GM18870 (cell line): Measurements from ENCODE around the gene PEX16.
A peak's percentile ranks its signal among the peaks of the same experiment; 100 is the strongest.

Source experiments
- ATAC-seq: cut with Tn5 transposase; IDR thresholded peaks from one replicate; pipeline ENCODE4 v1.9.1; 2021; ENCODE audit warnings: moderate library complexity; ENCODE audit not compliant: unreplicated experiment

PEX16 gene

DNA sequence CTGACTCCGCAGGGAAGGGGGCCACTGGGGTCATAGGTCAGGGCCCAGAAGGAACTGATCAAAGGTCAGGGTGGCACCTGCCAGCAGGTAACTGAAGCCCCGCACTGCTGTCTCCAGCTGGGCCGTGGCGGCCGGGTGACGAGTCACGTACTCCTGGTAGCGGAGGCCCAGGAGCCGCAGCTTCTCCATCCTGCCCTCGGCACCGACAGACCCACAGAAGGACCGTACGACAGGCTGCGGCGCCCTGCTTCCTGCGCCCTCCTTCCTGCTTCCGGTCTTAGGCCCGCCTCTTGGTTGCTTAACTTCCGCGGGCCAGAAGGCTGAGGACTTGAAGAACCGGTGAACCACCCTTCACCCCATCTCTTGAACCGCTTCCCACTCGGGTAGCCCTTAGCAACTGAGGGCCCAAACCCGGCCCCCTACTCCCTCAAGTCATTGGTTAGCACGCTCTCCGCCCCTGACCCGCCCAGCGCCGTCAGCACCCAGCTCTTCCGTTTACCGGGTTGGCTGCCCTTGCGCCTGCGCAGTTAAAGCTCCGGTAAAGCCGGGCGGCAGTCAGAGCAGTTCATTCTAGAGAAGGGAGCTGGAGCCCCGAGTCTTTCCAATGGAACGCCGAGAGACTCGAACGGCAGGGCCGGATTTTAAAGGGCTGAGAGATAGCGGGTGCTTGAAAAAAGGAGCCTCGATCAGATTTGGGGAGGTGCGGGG lies at the start of gene PEX16:
TSS of gene PEX16 (minus strand) at position 255 of the 708 bp plus-strand sequence. CDS start at position 189, 66 bp downstream.
- peak; percentile 92 for ATAC-seq

DNA sequence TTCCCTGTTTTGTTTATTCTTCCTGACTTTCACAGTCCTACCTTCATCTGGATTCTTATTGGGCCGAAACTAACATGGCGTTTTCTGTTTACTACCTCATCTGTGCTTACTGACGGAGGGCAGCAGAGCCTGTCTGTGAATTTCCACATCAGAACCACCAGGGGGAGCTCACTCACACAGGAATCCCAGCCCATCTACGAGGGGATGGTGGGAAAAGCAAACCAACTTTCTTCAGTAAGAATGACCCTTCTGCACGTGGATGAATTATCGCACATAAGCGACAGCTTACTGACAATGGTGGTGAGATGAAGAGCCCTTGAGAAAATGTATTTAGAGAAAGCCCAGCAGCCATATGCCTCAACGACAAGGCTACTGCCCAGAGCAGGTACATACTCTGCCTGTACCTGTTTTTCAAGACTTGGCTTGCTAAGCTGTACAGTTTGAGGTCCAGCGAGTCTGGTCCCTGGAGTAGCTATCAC lies 47.3 kb upstream of the PEX16 start:
- no peak for ATAC-seq

DNA sequence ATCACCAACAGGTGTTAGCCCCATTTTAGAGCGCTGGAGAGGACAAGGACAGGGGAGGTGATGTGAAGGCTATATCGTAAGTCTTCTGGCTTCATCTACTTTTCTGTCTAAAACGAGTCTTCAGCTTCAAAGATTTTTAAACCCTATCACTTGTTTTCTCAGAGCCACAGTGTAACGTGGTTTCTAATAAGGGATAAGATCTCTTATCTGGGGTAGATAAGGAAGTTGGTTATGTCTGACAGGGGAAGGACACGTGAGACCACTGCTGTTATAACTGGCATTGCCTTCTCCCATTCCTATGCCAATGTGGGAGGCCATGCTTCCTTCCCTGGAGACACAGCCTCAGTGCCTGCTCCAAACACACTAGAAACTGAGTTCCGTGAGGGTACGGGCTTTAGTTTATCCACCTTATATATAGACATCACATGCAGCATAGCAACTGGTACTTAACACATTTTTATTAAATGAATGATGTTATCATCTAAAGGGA lies 44.1 kb upstream of the PEX16 start:
- ATAC-seq: no peak

DNA sequence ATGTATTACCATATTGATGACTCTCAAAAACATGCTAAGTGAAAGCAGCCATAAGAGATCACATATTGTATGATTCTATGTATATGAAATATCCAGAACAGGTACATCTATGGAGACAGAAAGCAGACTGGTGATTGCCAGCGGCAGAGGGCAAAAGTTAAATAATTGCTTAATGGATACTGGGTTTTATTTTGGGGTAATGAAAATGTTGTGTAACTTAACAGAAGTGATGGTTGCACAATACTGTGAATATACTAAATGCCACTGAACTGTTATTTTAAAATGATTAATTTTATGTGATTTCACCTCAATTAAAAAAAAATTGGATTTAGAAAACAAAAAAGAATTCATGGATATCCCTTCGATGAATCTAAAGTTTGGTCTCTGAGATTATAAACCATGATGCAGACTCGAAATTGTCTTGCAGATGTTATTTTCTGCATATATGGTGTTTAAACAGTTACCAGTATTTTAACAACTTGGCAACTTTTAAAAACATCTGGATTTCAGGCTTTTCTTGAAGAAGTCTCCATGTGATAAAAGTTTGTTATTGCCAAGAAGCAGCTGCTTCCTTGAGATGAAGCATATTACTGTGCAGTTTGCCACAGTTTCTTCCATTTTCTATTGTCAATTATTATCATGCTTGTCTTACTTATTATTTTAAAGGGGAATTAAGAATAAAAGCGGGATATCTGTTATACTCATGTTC lies 42.9 kb upstream of the PEX16 start:
- no peak for ATAC-seq

DNA sequence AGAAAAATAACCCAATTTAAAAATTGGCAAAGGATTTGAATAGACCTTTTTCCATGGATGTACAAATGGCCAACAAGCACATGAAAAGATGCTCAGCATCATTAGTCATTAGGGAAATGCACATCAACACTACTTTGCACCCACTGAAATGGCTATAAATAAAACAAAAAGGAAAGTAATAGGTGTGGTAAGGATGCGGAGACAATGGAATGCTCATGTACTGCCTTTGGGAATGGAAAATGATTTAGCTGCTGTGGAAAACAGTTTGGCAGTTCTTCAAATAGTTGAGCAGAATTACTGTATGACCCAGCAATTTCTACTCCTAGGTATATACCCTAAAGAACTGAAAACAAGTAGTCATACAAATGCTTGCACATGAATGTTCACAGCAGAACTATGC lies 42.2 kb upstream of the PEX16 start:
- ATAC-seq: no peak

DNA sequence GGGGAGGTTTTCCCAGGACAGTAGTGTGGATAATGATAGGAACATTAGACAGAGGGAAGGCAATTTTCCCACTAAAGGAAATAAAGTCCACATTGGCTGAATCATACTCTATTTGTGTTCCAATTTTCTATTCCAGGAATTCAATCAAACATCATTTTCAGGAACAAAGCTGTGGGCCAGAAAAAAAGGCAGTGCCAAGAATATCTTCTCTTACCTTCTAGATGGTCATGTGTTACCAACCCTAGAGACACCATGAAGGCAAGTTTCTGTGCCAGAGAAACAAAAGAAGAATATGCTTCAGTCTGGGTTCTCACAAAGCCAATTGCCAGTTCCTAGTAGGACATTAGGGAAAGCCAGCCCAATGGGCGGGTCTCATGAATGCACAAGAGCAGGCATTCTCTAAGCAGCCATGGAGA lies 32.3 kb upstream of the PEX16 start:
- ATAC-seq: no peak

DNA sequence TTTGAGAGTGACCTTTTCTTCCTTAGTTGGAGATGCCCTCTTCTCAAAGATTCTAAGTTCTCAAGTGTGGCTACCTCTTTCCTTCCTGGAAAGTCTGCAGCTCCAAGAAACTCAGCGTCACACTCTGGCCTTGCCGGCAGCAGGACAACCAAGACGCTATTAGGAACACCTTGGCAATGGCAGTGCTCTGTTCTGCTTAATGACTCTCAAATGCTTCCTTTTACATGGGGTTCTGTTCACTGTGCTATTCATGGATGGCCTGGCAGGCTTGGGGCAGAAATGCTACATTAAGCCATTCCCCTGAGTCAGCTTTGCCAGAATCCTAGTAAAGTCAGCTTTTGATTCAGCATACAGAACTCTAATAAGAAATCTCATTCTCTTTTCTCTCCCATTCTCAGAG lies 30.7 kb upstream of the PEX16 start:
- ATAC-seq: no peak

DNA sequence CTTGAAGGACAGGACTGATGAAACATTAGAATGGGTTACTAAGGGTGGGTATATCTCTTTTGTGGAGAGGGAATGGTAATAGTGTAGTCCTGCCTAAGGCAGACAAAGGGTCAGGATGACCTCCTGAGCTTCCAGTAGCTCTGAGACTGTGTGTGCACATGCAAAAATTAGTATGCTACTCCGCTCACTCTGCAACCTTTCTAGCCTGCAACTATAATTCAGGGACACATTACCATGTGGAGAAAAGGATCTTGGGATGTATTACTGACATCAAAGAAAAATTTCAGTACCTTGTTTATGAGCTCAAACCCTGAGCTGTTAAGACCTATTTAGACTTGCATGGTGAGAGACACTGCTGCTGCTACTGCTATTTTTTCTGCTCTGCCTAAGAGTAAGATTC lies 30.2 kb upstream of the PEX16 start:
- ATAC-seq: no peak

DNA sequence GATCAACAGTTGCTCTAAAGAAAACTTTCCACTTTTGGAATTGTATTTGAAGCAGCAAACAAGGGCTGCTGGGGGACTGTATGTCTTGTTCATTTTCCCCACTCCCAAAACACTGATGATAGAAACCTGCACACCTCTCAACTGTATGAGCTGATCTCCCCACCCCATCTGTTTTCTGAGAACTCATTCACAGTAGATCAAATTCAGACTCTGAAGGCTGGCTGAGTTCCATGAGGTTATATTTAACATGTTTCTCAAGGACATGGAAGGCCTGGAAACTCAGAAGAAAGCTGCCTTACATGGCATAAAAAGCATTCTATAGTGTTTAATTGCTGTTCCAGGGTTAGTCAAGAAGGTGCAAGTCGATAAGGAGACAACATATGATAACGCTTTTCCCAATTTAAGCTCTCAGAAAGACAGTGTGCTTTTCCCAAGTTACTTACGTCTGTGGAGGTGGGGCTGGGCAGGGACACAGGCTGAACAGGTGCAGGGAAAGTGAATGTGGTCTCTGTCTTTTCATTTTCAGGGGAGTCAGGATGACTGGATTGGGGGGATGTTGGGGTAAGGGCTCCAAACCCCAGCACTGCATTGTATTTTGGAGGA lies 27.8 kb upstream of the PEX16 start:
- no peak for ATAC-seq

DNA sequence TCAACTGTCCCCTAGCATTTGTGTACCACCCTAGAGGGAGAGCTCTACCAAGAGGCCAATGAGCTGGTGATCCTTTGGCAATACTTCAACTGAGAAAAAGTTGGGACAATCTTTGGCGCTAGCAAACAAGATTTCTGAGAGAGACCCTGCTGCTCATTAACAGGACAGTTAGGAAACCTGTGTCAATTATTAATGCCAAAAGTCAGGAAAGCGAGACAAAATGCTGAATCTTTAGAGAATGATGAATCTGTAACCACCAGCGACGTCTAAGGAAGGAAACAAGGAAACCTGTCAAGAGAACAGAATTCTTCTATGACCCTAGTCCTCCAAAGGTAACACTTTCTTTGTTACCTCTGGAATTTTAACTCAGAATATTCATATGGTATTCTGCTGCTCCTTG lies 24.7 kb upstream of the PEX16 start:
- ATAC-seq: no peak

DNA sequence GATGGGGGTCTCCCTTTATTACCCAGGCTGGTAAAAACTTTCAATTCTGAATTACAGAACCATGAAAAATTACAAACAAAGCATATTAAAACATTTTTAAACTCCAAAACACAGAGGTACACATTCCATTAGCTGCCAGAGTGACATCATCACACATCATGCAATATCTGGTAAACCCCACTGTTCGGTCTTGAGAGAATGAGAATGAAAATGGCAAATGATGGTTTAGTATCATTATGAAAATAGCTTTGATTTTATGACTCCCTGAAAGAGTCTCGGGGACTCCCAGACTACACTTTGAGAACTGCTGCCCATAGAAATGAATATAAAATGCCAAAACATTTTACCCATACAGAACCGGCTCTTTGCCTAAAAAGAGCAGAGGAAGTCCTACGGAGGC lies 23.6 kb upstream of the PEX16 start:
- no peak for ATAC-seq

DNA sequence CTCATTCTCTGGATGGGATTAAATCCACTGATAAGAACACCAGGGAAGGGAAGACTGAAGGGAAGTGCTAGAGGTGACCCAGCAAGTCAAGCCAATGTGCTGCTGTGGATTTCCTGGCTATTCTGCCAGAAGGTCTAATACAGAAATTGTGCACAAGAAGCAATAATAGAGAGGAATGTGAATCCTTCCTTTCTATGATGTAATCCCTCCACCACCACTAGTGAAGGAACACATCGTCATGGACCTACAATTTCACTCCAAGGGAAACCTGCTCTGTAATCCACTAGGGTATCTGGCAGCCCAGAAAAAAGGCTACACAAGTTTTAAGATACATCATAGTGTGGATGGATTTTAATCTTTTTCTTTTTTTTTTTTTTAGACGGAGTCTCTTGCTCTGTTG lies 22.2 kb upstream of the PEX16 start:
- ATAC-seq: no peak

DNA sequence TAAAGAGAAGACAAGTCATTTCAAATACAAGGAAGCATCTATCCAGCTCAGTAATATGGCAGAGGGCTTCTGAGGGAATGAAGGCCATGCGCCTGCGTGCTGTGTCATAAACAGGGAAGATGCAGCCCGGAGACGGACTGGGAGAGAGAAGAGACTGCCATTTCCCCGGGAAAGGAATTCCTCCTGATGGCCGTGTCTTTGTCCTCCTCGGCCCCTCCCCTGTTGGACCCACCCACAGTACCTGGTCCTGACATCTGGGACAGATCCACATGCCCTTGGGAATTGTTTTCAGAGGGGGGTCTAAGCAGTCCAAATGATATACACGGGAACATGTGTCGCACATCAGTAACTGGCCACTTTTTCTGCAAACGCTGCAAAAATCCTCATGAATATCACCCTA lies 20.2 kb upstream of the PEX16 start:
- ATAC-seq: no peak

DNA sequence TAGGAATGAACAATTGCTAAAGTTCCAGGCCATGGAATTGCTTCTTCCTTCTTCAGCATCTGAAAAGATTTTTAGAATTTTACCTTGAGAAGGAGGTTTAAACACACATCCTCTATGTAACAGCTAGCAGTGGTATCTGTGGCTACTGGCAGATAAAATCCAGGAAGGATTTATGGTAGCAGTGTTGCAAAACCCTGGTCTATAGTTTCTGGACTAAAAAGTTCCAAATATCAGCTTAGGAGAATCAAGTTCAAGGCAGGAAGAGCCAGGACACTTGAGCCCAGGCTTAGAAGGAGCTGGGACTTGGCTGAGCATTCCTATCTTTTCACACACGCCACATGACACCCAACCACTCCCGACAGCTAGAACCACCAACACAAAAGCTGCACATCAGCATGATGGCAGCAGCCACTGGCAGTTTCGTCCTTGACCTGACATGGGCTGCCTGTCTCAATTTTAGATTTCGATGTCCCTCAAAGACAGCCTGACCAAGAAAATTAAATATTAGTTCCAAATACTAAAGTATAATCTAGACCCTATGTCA lies 18.9 kb upstream of the PEX16 start:
- no peak for ATAC-seq

DNA sequence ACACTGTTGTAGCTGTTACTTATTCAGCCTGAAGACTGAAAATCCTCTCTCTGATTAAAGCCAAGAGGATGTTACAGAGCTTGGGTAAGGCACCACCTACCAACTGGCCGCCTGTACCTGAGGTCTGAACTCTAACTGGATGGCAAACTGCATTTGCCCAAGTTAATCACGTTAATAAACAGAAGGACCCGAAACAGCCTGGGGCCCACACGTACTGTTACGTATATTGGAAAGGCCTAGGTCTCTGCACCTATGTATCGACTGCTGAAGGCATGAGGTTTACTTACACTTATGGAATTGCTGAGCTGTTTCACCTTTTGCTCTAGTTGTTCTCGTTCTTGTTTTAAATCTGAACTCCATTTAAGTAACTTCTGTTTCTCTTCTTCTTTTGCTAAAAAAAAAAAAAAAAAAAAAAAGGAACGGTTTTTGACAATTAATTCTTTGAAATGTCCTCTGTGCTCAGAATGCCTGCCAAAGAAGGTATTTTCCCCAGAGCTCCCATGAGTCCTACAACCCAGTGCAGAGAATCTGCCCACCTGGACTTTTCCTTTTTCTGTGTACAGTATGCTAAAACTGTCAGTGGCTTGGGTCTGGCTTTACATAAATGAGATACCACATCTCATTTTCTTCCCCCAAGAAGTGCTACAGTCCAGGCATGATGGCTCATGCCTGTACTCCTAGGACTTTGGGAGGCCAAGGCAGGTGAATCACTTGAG lies 17.8 kb upstream of the PEX16 start:
- no peak for ATAC-seq

DNA sequence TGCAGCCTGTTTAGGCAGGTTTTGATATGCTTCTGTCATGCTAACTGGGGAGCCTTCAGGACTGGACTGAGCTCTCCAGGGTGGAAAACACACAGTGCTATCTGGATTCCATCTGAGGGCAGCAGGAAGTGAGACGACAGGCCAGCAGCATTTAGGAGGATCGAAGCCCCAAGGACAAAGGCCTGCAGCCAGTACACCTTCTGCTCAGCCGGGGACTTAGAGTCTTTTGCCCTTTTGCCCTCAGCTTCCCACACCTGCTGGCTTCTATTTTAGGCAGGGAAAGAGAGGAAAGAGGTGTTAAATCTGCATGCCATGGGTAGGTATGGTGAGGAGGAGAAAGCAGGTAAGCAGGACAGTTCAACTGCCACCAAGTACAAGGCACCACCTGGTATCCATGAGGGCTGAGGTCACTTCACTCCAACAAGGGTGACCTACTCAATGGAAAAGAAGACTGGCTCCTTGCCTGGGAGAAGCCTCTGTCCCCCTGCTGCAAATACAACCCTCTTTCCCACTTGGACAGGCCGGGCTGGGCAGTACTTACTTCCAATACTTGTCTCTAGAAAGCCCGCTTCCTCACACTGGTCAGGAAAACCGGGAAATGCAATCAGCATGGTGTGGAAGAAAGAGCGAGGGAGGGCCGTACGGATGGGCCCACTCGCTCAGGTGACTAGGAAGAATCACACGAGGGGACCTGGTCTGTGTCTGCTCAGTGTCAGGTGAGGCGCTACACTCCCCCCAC lies 17.1 kb upstream of the PEX16 start:
- no peak for ATAC-seq

DNA sequence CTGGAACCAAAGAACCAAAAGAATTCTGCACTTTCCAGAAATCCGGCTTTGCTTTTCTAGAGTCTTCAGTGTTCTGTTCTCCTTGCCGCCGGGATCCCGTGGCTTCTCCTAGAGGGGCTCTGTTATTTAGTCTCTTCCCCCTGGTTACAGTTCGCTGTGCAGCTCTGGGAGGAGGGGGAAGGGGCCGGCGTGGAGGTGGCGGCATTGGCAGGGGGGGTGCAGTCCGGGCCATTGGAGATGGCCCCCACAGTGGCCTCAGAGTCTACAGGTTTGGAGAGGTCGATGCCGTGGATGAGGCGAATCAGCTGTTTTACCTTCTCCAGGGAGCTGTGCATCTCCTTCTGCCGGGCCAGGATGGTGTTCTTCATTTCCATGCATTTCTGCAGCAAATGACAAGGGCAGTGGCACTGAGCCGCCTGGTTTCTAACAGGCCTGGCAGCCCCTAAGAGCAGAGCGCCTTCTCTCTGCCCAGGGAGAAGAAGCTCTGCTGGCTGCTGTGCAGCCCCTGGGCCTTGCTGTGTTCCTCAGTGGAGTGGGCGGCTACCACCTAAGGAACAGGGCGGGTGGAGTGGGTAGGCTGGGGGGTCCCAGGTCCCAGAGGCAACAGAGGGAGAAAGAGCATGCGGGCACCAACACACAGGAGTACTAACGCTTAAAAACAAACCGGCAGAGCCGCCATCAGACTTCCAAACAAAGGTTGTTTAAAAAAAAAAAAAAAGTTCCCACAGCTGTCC lies 16.3 kb upstream of the PEX16 start:
- ATAC-seq: no peak

DNA sequence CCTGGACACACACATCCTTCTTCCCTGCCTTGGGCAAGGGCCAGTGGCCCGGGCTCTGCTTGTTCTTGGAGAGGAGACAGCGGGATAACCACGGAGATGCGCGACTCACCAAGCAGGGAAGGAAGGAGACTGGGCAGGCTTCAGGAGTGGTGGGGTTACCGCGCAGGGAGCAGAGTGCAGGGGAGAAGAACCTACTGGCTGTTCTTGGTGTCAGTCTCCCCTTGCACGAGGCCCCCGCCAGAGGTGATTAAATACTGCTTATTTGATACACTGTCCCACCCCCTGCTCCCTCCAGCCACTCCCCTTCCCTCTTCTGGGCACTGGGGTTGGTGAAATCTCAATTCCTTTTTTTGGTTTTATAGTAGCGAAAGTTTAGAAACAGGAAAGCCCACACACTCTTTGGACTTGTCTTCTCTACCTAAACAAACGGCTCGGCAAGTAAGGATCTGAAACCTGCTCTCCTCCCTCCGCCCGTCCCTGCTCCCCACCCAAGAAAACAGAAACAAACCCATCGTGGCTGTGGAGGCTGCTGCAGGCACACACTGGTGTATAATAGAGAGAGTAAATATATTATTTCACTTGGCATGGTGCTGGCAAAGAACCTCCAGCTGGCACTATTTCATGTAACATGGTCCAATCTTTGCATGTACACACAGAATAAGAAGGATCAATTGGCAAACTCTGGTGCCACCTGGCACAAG lies 15.6 kb upstream of the PEX16 start:
- no peak for ATAC-seq

DNA sequence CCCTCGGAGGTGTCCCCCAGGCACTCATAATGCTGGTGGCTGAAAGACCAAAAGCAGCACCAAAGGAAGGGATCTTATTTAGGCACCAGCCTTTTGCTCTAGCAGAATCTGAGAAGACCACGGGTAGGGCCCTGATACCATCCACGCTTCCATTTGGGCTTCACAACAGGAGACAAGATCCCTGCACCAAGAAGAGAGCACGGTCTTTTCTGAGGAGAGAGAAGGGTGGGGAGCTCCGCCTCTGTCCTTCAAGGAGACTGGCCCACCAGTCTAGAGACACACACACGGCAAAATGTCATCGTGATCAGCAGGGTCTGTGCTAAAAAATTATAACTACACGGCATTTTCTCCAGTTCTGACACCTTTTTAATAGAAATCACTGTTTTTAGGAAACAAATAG lies 14.5 kb upstream of the PEX16 start:
- ATAC-seq: no peak
